HUES6 (cell line): ENCODE measurements around the gene GLTP.

Experiments
- H3K27ac ChIP-seq: 2 replicates; pipeline ENCODE4 v1.7.0; 2013; ENCODE audit warnings: low read depth, mild to moderate bottlenecking, low read length, inconsistent platforms
- H3K27me3 ChIP-seq: 2 replicates; pipeline ENCODE4 v1.6.1; 2013; ENCODE audit warnings: low read length; ENCODE audit not compliant: control insufficient read depth, insufficient read depth
- H3K36me3 ChIP-seq: 2 replicates; pipeline ENCODE4 v1.6.1; 2013; ENCODE audit warnings: low read length; ENCODE audit not compliant: control insufficient read depth, insufficient read depth
- H3K4me1 ChIP-seq: 2 replicates; pipeline ENCODE4 v1.6.1; 2013; ENCODE audit warnings: low read length; ENCODE audit not compliant: control insufficient read depth, insufficient read depth
- H3K4me3 ChIP-seq: 2 replicates; pipeline ENCODE4 v1.5.1; 2013; ENCODE audit warnings: low read depth, low read length
- H3K9ac ChIP-seq: one replicate; pipeline ENCODE4 v1.6.1; 2013; ENCODE audit warnings: mild to moderate bottlenecking, low read length
- H3K9me3 ChIP-seq: 2 replicates; pipeline ENCODE4 v1.6.1; 2013; ENCODE audit warnings: low read depth, low read length; ENCODE audit not compliant: control insufficient read depth, insufficient read depth

Gene GLTP

GRCh38 chr12:109840305-109841074 is 39.9 kb downstream of the GLTP start:
- Histone ChIP-seq H3K27me3 (no peaks in the 10 kb centered on the region), H3K36me3 (no peaks in the 10 kb centered on the region), H3K9ac (no peak overlapping the region), H3K9me3 (no peaks in the 10 kb centered on the region), H3K4me3 (no peak overlapping the region), H3K4me1 (peaks cover 13% of the 10 kb centered on the region), H3K27ac (no peak overlapping the region)

GRCh38 chr12:109839444-109839843 is 40.9 kb downstream of the GLTP start:
- Histone ChIP-seq H3K27me3 (no peaks in the 10 kb centered on the region), H3K9me3 (no peaks in the 10 kb centered on the region), H3K9ac (no peak overlapping the region), H3K4me3 (no peak overlapping the region), H3K27ac (no peak overlapping the region), H3K4me1 (peaks cover 13% of the 10 kb centered on the region), H3K36me3 (no peaks in the 10 kb centered on the region)

GRCh38 chr12:109836916-109837315 is 43.4 kb downstream of the GLTP start:
- Histone ChIP-seq H3K36me3 (no peaks in the 10 kb centered on the region), H3K27ac (no peak overlapping the region), H3K4me3 (no peak overlapping the region), H3K4me1 (peaks cover 19% of the 10 kb centered on the region), H3K9me3 (no peaks in the 10 kb centered on the region), H3K9ac (no peak overlapping the region), H3K27me3 (no peaks in the 10 kb centered on the region)

DNA sequence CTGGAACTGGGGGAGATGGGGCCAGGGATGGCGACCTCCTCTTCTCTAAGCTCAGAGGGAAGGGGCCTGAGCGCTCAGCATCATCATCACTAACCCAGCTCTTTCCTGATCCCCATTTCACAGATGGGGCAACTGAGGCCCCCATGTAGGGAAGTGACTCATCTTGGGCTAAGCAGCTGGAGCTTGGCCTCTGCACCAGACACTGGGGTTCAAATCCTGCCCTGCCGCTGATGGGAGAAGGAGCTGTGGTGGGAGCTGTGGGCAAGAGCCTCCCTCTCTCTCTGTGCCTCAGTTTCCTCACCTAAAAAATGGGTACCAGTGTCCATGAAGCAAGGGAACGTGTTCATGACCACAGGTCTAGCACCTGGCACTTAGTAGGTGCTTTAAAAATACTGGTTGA is 44.5 kb downstream of the GLTP start:
- Histone ChIP-seq H3K27me3 (no peaks in the 10 kb centered on the region), H3K4me3 (no peak overlapping the region), H3K9me3 (no peaks in the 10 kb centered on the region), H3K4me1 (peaks cover 24% of the 10 kb centered on the region), H3K27ac (no peak overlapping the region), H3K9ac (no peak overlapping the region), H3K36me3 (no peaks in the 10 kb centered on the region)

DNA sequence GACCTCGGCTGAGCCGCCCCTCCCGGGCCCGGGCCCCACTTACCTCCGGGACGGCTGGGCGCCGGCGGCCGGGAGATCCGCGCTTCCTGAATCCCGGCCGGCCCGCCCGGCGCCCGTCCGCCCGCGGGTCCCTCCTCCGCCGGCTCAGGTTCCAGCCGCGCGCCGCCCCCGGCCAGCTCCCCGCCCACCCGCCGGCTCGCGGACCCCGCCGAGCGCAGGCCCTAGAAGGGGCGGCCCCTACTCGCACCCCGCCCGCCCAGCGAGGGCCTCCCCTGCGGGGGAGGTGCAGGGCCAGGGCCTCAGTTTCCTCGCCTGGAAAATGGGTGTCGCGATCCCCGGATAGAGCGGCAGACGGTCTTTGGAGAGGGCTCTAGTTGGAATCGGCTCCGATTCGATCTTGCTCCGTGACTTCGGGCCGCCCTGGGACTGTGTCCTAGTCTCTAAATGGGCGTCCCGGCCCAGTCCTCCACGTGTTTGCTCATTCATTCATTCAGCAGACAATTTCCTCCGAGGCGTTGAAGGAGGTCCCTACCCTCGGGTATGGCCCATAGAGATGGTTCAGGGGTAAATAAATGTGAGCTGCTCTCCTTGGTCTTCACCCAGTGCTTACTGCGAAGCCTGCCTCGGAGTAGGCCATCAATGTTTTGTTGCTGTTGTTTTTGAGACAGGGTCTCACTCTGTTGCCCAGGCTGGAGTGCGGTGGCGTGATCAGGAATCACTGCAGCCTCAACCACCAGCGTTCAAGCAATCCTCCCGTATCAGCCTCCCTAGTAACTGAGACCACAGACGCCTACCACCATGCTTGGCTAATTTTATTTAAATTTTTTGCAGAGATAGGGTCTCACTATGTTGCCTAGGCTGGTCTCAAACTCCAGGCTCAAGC is 46.8 kb downstream of the GLTP start, which contains the start of gene TRPV4:
Gene TRPV4, minus strand, starts transcription at position 92 of the 883 bp plus-strand sequence. CDS start 18,602 bp downstream, outside the sequence.
- Histone ChIP-seq H3K4me1 (peaks cover 13% of the 10 kb centered on the region), H3K27me3 (no peaks in the 10 kb centered on the region), H3K4me3 (peak within 1 kb of the TSS; percentile 69), H3K27ac (no peak within 1 kb of the TSS), H3K36me3 (no peaks in the 10 kb centered on the region), H3K9me3 (no peaks in the 10 kb centered on the region), H3K9ac (peak within 1 kb of the TSS; percentile 48)

DNA sequence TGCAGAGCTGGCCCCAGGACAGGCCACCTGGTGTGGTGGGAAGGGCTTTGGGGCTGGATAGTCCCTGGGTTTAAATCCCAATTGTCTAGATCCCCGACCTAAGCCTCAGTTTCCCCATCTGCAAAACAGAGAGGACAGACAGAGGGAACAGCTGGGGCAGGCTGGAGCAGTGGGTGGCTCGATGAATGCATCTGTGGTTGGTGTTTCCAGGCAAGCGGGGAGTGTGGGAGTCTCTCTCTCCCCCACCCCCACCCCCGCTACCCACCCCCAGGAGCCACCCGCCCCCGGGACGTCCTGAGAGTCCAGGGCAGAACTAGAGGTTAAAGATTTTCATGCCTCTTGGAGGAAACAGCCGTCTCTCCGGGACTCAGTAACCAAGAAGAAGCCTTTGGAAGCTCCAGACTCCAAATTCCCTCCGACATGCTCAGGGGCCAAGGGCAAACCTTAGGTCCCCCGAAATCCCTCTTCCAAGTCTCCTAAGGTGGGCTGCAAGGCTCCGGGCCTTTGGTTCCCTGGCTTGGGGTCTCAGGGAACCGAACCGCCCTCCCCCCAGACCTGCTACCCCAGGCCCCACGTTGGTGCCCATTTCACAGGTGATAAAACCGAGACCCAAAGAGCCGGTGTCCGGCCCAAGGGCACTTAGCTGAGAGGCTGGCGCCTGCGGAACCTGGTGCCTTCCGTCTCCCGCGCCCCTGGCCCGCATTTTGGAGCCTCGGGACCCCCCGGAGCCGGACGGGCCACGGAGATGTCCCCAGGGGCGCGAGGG is 47.6 kb downstream of the GLTP start:
- peak overlapping the region; percentile 48 for H3K9ac ChIP-seq
- H3K36me3 ChIP-seq = no peaks in the 10 kb centered on the region
- no peaks in the 10 kb centered on the region for H3K9me3 ChIP-seq
- peaks cover 13% of the 10 kb centered on the region for H3K4me1 ChIP-seq
- no peak overlapping the region for H3K27ac ChIP-seq
- H3K4me3 ChIP-seq = peak overlapping the region; percentile 69
- H3K27me3 ChIP-seq = no peaks in the 10 kb centered on the region

GRCh38 chr12:109831929-109832328 is 48.4 kb downstream of the GLTP start:
- H3K4me1 ChIP-seq = peaks cover 13% of the 10 kb centered on the region
- H3K36me3 ChIP-seq = no peaks in the 10 kb centered on the region
- no peaks in the 10 kb centered on the region for H3K9me3 ChIP-seq
- no peaks in the 10 kb centered on the region for H3K27me3 ChIP-seq
- no peak overlapping the region for H3K27ac ChIP-seq
- no peak overlapping the region for H3K4me3 ChIP-seq
- no peak overlapping the region for H3K9ac ChIP-seq

GRCh38 chr12:109831365-109831764 is 49.0 kb downstream of the GLTP start:
- no peak overlapping the region for H3K27ac ChIP-seq
- no peak overlapping the region for H3K9ac ChIP-seq
- H3K9me3 ChIP-seq = no peaks in the 10 kb centered on the region
- H3K4me1 ChIP-seq = peaks cover 13% of the 10 kb centered on the region
- H3K4me3 ChIP-seq = no peak overlapping the region
- H3K36me3 ChIP-seq = no peaks in the 10 kb centered on the region
- no peaks in the 10 kb centered on the region for H3K27me3 ChIP-seq

GRCh38 chr12:109830718-109831117 is 49.6 kb downstream of the GLTP start:
- Histone ChIP-seq H3K27ac (no peak overlapping the region), H3K4me1 (peaks cover 13% of the 10 kb centered on the region), H3K9me3 (no peaks in the 10 kb centered on the region), H3K4me3 (no peak overlapping the region), H3K9ac (no peak overlapping the region), H3K36me3 (no peaks in the 10 kb centered on the region), H3K27me3 (no peaks in the 10 kb centered on the region)

DNA sequence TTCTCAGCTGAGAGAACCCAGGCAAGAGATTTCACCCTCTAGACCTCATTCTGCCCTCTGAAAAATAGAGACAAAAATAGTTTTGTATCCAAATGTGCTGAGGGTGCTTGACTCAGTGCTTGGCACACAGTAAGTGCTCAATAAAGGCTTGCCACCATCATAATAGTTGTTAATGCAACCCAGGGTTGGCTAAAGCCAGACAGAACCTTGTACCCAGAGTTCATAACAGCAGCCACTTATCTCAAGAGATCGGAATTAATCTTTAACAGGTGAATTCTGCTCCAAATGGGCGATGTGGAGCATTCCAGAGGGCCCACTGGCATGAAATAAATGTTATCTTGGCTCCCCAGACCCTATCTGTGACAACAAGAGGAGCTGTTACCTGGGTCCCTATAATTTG is 50.1 kb downstream of the GLTP start:
- H3K9ac ChIP-seq = no peak overlapping the region
- H3K27me3 ChIP-seq = no peaks in the 10 kb centered on the region
- no peaks in the 10 kb centered on the region for H3K9me3 ChIP-seq
- no peak overlapping the region for H3K4me3 ChIP-seq
- H3K27ac ChIP-seq = no peak overlapping the region
- no peaks in the 10 kb centered on the region for H3K36me3 ChIP-seq
- H3K4me1 ChIP-seq = peaks cover 13% of the 10 kb centered on the region
